Activated naive CD8-positive, alpha-beta T cell treated with anti-CD3 and anti-CD28 coated beads, Interleukin-2, amount 50 U/mL, for 24 hours (primary cell): Measurements from ENCODE around the gene WDR77.
A peak's percentile ranks its signal among the peaks of the same experiment; 100 is the strongest.

Experiments
- ATAC-seq: fragments of 150-1000 bp; cut with Tn5 transposase; one replicate; pipeline ENCODE4 v1.10.0; 2021
- DNase-seq: peaks from one replicate; pipeline ENCODE4 v3.0.0; 2021
- H3K27ac Mint-ChIP-seq: one replicate; pipeline ENCODE4 v1.8.0; 2021; ENCODE audit warnings: mild to moderate bottlenecking, mixed read lengths
- H3K27me3 Mint-ChIP-seq: one replicate; pipeline ENCODE4 v1.8.0; 2021; ENCODE audit warnings: mixed read lengths
- H3K36me3 Mint-ChIP-seq: one replicate; pipeline ENCODE4 v1.8.0; 2021; ENCODE audit warnings: low read depth, mixed read lengths
- H3K4me1 Mint-ChIP-seq: one replicate; pipeline ENCODE4 v1.8.0; 2021; ENCODE audit warnings: mixed read lengths
- H3K4me3 Mint-ChIP-seq: one replicate; pipeline ENCODE4 v1.8.0; 2021; ENCODE audit warnings: mild to moderate bottlenecking, moderate library complexity, mixed read lengths
- H3K9me3 Mint-ChIP-seq: one replicate; pipeline ENCODE4 v1.8.0; 2021; ENCODE audit warnings: mixed read lengths

WDR77 gene

GRCh38 chr1:111448918-111449702 is at the start of gene WDR77, which contains the start of gene ATP5PB:
WDR77 (minus strand) TSS chr1:111449256; CDS start chr1:111449169, 87 bp downstream.
ATP5PB (plus strand) TSS chr1:111449464; CDS start chr1:111449542, 78 bp downstream.
- peak; percentile 88 for DNase-seq
- Mint-ChIP-seq H3K27me3 (no peaks in the 10 kb centered on the region), H3K27ac (peak within 1 kb of the TSS; percentile 99), H3K36me3 (peaks cover 68% of the 10 kb centered on the region), H3K9me3 (no peaks in the 10 kb centered on the region), H3K4me3 (peak within 1 kb of the TSS; percentile 100), H3K4me1 (peaks cover 83% of the 10 kb centered on the region)
- peak; percentile 95 for ATAC-seq

GRCh38 chr1:111497592-111497991 is 48.5 kb upstream of the WDR77 start:
- Mint-ChIP-seq H3K36me3 (peaks cover 5% of the 10 kb centered on the region), H3K9me3 (peaks cover 20% of the 10 kb centered on the region), H3K4me3 (peak overlapping the region; percentile 30), H3K27me3 (no peaks in the 10 kb centered on the region), H3K4me1 (peaks cover 28% of the 10 kb centered on the region), H3K27ac (peak overlapping the region; percentile 65)
- DNase-seq: no peak
- ATAC-seq: no peak

- H3K4me1 Mint-ChIP-seq: peaks cover 36% of the 10 kb centered on the region
- peak; percentile 77 for ATAC-seq
- peaks cover 5% of the 10 kb centered on the region for H3K36me3 Mint-ChIP-seq
- H3K27me3 Mint-ChIP-seq: no peaks in the 10 kb centered on the region
- no peak for DNase-seq
- H3K9me3 Mint-ChIP-seq: peaks cover 20% of the 10 kb centered on the region
- H3K4me3 Mint-ChIP-seq: peak overlapping the region; percentile 22
- H3K27ac Mint-ChIP-seq: peak overlapping the region; percentile 65
Observed at GRCh38 chr1:111496398-111496797, 47.3 kb upstream of the WDR77 start.

GRCh38 chr1:111491070-111491469 is 42.0 kb upstream of the WDR77 start:
- Mint-ChIP-seq H3K27me3 (no peaks in the 10 kb centered on the region), H3K9me3 (peaks cover 4% of the 10 kb centered on the region), H3K4me1 (peaks cover 13% of the 10 kb centered on the region), H3K36me3 (peaks cover 3% of the 10 kb centered on the region), H3K27ac (no peak overlapping the region), H3K4me3 (no peak overlapping the region)
- DNase-seq (no peak), ATAC-seq (no peak)

- H3K27ac Mint-ChIP-seq: no peak overlapping the region
- no peak overlapping the region for H3K4me3 Mint-ChIP-seq
- no peaks in the 10 kb centered on the region for H3K27me3 Mint-ChIP-seq
- no peaks in the 10 kb centered on the region for H3K36me3 Mint-ChIP-seq
- H3K4me1 Mint-ChIP-seq: peaks cover 9% of the 10 kb centered on the region
- H3K9me3 Mint-ChIP-seq: no peaks in the 10 kb centered on the region
- DNase-seq: no peak
- no peak for ATAC-seq
Observed at GRCh38 chr1:111490220-111490619, 41.2 kb upstream of the WDR77 start.

- no peaks in the 10 kb centered on the region for H3K27me3 Mint-ChIP-seq
- no peak overlapping the region for H3K27ac Mint-ChIP-seq
- no peaks in the 10 kb centered on the region for H3K36me3 Mint-ChIP-seq
- no peak overlapping the region for H3K4me3 Mint-ChIP-seq
- no peaks in the 10 kb centered on the region for H3K9me3 Mint-ChIP-seq
- peaks cover 9% of the 10 kb centered on the region for H3K4me1 Mint-ChIP-seq
- DNase-seq (no peak), ATAC-seq (no peak)
Observed at GRCh38 chr1:111489604-111490003, 40.5 kb upstream of the WDR77 start.

GRCh38 chr1:111488669-111489068 is 39.6 kb upstream of the WDR77 start:
- ATAC-seq (no peak), DNase-seq (no peak)
- Mint-ChIP-seq H3K27me3 (no peaks in the 10 kb centered on the region), H3K4me1 (peaks cover 11% of the 10 kb centered on the region), H3K36me3 (no peaks in the 10 kb centered on the region), H3K9me3 (no peaks in the 10 kb centered on the region), H3K4me3 (no peak overlapping the region), H3K27ac (no peak overlapping the region)

GRCh38 chr1:111487133-111487532 is 38.1 kb upstream of the WDR77 start:
- Mint-ChIP-seq H3K27ac (no peak overlapping the region), H3K27me3 (no peaks in the 10 kb centered on the region), H3K4me3 (no peak overlapping the region), H3K4me1 (peaks cover 9% of the 10 kb centered on the region), H3K9me3 (no peaks in the 10 kb centered on the region), H3K36me3 (no peaks in the 10 kb centered on the region)
- ATAC-seq: no peak
- no peak for DNase-seq

- no peaks in the 10 kb centered on the region for H3K27me3 Mint-ChIP-seq
- DNase-seq: no peak
- H3K36me3 Mint-ChIP-seq: no peaks in the 10 kb centered on the region
- H3K4me1 Mint-ChIP-seq: peaks cover 7% of the 10 kb centered on the region
- no peak overlapping the region for H3K4me3 Mint-ChIP-seq
- no peaks in the 10 kb centered on the region for H3K9me3 Mint-ChIP-seq
- no peak for ATAC-seq
- no peak overlapping the region for H3K27ac Mint-ChIP-seq
Observed at GRCh38 chr1:111486431-111486830, 37.4 kb upstream of the WDR77 start.

- no peak overlapping the region for H3K27ac Mint-ChIP-seq
- peaks cover 10% of the 10 kb centered on the region for H3K4me1 Mint-ChIP-seq
- H3K36me3 Mint-ChIP-seq: no peaks in the 10 kb centered on the region
- H3K27me3 Mint-ChIP-seq: no peaks in the 10 kb centered on the region
- no peak overlapping the region for H3K4me3 Mint-ChIP-seq
- H3K9me3 Mint-ChIP-seq: no peaks in the 10 kb centered on the region
- DNase-seq (no peak), ATAC-seq (no peak)
Observed at GRCh38 chr1:111484391-111485026, 35.5 kb upstream of the WDR77 start.

GRCh38 chr1:111483876-111484275 is 34.8 kb upstream of the WDR77 start:
- peaks cover 11% of the 10 kb centered on the region for H3K4me1 Mint-ChIP-seq
- H3K4me3 Mint-ChIP-seq: no peak overlapping the region
- H3K27ac Mint-ChIP-seq: no peak overlapping the region
- no peaks in the 10 kb centered on the region for H3K27me3 Mint-ChIP-seq
- H3K9me3 Mint-ChIP-seq: no peaks in the 10 kb centered on the region
- DNase-seq (no peak), ATAC-seq (no peak)
- H3K36me3 Mint-ChIP-seq: no peaks in the 10 kb centered on the region

GRCh38 chr1:111483166-111483565 is 34.1 kb upstream of the WDR77 start:
- Mint-ChIP-seq H3K9me3 (no peaks in the 10 kb centered on the region), H3K36me3 (peaks cover under 1% of the 10 kb centered on the region), H3K4me3 (no peak overlapping the region), H3K27me3 (no peaks in the 10 kb centered on the region), H3K4me1 (peaks cover 15% of the 10 kb centered on the region), H3K27ac (no peak overlapping the region)
- DNase-seq (no peak), ATAC-seq (no peak)

- DNase-seq: peak; percentile 65
- Mint-ChIP-seq H3K27me3 (no peaks in the 10 kb centered on the region), H3K4me3 (no peak overlapping the region), H3K36me3 (peaks cover 9% of the 10 kb centered on the region), H3K4me1 (peaks cover 31% of the 10 kb centered on the region), H3K9me3 (peaks cover 3% of the 10 kb centered on the region), H3K27ac (no peak overlapping the region)
- ATAC-seq: peak; percentile 66
Observed at GRCh38 chr1:111481387-111482221, 32.5 kb upstream of the WDR77 start.

GRCh38 chr1:111480674-111481073 is 31.6 kb upstream of the WDR77 start:
- Mint-ChIP-seq H3K27ac (no peak overlapping the region), H3K27me3 (no peaks in the 10 kb centered on the region), H3K4me1 (peaks cover 40% of the 10 kb centered on the region), H3K36me3 (peaks cover 9% of the 10 kb centered on the region), H3K4me3 (no peak overlapping the region), H3K9me3 (peaks cover 3% of the 10 kb centered on the region)
- DNase-seq: no peak
- ATAC-seq: no peak
